Measurements from ENCODE around the gene FASTKD1.

FASTKD1 gene

GRCh38 chr2:169480079-169480465, 93.6 kb downstream of the FASTKD1 start:
- TF ChIP-seq POLR2AphosphoS5 (IDR thresholded peaks at IDR 0.05; ENCODE audit: low read depth, low read length) = no peak
- no peak for TF ChIP-seq REST (IDR thresholded peaks at IDR 0.05; ENCODE audit: insufficient read depth in 1 of 2, low read depth in 2 of 2, low read length in 2 of 2)
- TF ChIP-seq FOXP2 (optimal IDR thresholded peaks at IDR 0.05; ENCODE audit: borderline replicate concordance, extremely low read depth, extremely low read length, insufficient read depth) = no peak
- TF ChIP-seq TAF1 (IDR thresholded peaks at IDR 0.05; ENCODE audit: borderline replicate concordance, insufficient read depth, low read length) = no peak

Measured in PFSK-1 (cell line).